ENCODE data around the gene PKD1L1. TPM values are rescaled to one million over a fixed set of nuclear protein-coding genes. Genes with fewer than 3 reads are reported as not detected.

The PKD1L1 gene
- total RNA-seq, 4 donors from 2014 or later, result 0.18 to 0.83 (median 0.44) TPM

DNA sequence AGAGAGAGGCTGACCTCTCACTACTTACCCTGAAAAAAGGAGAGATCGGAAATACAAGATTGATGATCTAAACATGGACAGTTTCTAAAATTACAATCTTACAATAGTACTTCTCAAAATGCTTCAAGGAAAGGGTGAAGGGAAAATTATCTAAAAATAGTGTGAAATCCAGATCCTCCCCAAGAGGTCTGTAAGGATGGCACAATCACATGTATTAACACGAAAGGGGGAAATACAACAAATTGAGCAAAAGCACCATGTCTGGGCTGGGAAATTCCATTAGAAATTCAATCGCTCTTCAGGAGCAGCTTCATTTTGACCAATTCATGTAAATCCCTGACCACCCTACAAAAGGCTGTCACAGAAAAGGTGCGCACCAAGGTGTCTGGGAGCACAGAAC is 67.0 kb downstream of the PKD1L1 start:
- no peaks in the 10 kb centered on the region for H3K4me1 ChIP-seq

DNA sequence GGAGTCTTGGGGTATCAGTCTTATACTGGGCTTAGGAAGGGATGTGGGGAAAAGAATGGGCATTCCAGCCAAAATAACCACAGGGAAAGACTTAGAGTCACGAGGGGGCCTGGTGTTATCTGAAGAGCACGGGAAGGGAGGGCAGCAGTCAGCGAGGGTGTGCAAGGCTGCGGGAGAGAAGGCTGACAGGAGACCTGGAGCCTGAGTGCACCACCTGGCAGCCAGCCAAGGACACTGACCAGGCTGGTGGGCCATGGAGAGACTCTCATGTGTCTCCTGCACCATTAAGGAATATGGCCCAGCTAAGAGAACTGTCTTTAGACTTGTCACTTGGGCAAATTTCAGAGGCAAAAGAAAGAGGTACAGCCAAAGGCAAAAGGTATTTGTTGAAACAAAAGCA is 69.6 kb downstream of the PKD1L1 start:
- no peaks in the 10 kb centered on the region for H3K27me3 ChIP-seq
- DNase-seq, result no peak
- no peaks in the 10 kb centered on the region for H3K36me3 ChIP-seq
- no peak overlapping the region for H3K27ac ChIP-seq
- no peak for TF ChIP-seq POLR2A (IDR thresholded peaks at IDR 0.05)
- TF ChIP-seq, protein P1, sequence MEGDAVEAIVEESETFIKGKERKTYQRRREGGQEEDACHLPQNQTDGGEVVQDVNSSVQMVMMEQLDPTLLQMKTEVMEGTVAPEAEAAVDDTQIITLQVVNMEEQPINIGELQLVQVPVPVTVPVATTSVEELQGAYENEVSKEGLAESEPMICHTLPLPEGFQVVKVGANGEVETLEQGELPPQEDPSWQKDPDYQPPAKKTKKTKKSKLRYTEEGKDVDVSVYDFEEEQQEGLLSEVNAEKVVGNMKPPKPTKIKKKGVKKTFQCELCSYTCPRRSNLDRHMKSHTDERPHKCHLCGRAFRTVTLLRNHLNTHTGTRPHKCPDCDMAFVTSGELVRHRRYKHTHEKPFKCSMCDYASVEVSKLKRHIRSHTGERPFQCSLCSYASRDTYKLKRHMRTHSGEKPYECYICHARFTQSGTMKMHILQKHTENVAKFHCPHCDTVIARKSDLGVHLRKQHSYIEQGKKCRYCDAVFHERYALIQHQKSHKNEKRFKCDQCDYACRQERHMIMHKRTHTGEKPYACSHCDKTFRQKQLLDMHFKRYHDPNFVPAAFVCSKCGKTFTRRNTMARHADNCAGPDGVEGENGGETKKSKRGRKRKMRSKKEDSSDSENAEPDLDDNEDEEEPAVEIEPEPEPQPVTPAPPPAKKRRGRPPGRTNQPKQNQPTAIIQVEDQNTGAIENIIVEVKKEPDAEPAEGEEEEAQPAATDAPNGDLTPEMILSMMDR (IDR thresholded peaks at IDR 0.05), result no peak
- H3K4me1 ChIP-seq, result no peaks in the 10 kb centered on the region
- H3K9me3 ChIP-seq, result no peaks in the 10 kb centered on the region
- H3K4me3 ChIP-seq, result no peak overlapping the region

More for the DNA sequence above, 67.0 kb downstream of the PKD1L1 start:
- H3K36me3 ChIP-seq, result no peaks in the 10 kb centered on the region
- H3K27ac ChIP-seq, result no peak overlapping the region
- DNase-seq, result no peak
- H3K4me3 ChIP-seq, result no peak overlapping the region
- TF ChIP-seq POLR2A (IDR thresholded peaks at IDR 0.05), result no peak
- TF ChIP-seq, protein P1 (IDR thresholded peaks at IDR 0.05), result no peak
- no peaks in the 10 kb centered on the region for H3K27me3 ChIP-seq
- H3K9me3 ChIP-seq, result no peaks in the 10 kb centered on the region

DNA sequence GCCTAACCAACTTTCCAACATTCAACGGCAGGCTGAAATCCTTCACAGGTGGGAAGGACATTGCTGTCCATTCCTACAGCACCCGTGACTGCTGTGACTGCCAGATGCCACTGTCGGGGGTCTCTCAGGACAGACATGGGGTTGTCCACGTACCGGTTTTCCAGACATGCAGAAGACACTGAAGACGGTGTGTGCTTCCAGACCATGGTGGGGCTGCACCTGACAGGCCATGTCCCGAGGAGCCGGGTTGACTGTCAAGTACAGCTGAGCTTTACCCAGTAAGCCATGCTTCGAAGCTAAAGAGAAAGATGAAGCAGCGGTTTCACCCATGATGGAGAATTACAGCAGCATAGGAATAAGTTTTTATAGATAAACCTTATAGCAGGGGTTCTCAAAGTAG is 70.9 kb downstream of the PKD1L1 start:
- TF ChIP-seq POLR2A (IDR thresholded peaks at IDR 0.05), result no peak
- TF ChIP-seq, protein P1 (IDR thresholded peaks at IDR 0.05), result no peak

DNA sequence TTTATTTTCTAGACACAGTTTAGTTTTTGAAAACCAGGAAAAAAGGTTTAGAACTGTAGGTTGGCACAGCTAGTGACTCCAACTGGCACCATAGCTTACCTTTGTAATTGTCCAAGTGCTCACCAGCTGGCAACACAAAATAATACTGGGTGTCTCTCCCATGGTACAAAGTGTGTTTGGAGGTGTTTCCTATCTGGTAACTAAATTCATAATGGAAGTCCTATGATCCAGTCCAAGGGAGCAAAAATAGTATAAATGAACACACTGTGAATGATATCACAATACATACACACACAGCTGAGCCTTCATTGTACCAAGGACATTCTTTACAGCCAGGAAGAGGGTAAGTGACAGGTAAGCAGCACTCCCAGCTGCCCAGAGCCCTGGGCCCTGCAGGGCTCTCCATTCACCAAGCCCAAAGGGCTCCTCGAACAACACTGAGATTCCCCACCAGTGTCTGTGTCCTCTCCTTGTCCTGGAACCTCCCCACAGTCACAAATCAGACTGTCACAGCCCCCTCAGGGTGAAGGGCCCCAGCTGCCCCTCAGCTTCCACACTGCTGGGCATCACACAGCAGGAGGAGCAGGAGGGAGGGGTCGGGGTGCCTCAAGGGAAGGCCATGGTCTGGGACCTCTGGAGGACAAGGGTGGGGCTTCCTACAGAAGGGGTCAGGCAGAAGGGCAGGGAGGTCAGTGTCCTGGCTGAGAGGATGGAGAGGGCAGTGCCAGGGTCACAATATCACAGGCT is 72.1 kb downstream of the PKD1L1 start:
- H3K36me3 ChIP-seq, result no peaks in the 10 kb centered on the region
- H3K9me3 ChIP-seq, result no peaks in the 10 kb centered on the region
- no peak for DNase-seq
- no peak overlapping the region for H3K27ac ChIP-seq
- no peak overlapping the region for H3K4me3 ChIP-seq
- no peak for TF ChIP-seq POLR2A (IDR thresholded peaks at IDR 0.05)
- TF ChIP-seq, protein P1 (IDR thresholded peaks at IDR 0.05), result no peak
- no peaks in the 10 kb centered on the region for H3K4me1 ChIP-seq
- H3K27me3 ChIP-seq, result no peaks in the 10 kb centered on the region

More for the DNA sequence above, 70.9 kb downstream of the PKD1L1 start:
- no peak overlapping the region for H3K27ac ChIP-seq
- H3K4me3 ChIP-seq, result no peak overlapping the region
- no peak for DNase-seq
- H3K4me1 ChIP-seq, result no peaks in the 10 kb centered on the region
- no peaks in the 10 kb centered on the region for H3K36me3 ChIP-seq
- H3K9me3 ChIP-seq, result no peaks in the 10 kb centered on the region
- H3K27me3 ChIP-seq, result no peaks in the 10 kb centered on the region

DNA sequence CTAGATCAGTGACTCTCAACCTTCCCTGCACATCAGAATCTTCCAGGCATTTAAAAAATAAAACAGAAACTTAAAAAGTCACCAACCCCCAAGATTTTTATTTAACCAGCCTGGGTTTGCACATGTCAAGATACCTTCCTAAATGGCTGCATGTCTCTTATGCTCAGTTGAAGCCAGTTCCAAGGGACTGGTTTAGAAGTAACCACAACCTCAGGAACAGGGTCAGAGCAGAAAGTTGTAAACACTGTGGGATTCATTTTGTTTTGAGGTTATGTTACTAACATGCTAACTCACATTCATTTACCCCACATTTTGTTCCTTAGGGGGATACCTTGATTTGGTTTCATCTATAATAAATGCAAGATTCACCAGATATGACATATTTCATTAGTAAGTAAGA is 72.9 kb downstream of the PKD1L1 start:
- Histone ChIP-seq H3K27ac (no peak overlapping the region), H3K4me1 (no peaks in the 10 kb centered on the region), H3K27me3 (no peaks in the 10 kb centered on the region), H3K4me3 (no peak overlapping the region), H3K9me3 (no peaks in the 10 kb centered on the region), H3K36me3 (no peaks in the 10 kb centered on the region)
- TF ChIP-seq, protein P1 (IDR thresholded peaks at IDR 0.05), result no peak
- no peak for TF ChIP-seq POLR2A (IDR thresholded peaks at IDR 0.05)
- DNase-seq, result no peak
